Fibroblast of skin of left biceps (primary cell): ENCODE data around the gene SOAT2.
A peak's percentile ranks its signal among the peaks of the same experiment; 100 is the strongest.

Source experiments
- DNase-seq, 2 experiments: peaks; one replicate each; pipeline ENCODE4 v3.0.0-alpha.2; 2013; ENCODE audit warnings: low read depth in 2 of 2

Gene SOAT2, protein sequence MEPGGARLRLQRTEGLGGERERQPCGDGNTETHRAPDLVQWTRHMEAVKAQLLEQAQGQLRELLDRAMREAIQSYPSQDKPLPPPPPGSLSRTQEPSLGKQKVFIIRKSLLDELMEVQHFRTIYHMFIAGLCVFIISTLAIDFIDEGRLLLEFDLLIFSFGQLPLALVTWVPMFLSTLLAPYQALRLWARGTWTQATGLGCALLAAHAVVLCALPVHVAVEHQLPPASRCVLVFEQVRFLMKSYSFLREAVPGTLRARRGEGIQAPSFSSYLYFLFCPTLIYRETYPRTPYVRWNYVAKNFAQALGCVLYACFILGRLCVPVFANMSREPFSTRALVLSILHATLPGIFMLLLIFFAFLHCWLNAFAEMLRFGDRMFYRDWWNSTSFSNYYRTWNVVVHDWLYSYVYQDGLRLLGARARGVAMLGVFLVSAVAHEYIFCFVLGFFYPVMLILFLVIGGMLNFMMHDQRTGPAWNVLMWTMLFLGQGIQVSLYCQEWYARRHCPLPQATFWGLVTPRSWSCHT

DNA sequence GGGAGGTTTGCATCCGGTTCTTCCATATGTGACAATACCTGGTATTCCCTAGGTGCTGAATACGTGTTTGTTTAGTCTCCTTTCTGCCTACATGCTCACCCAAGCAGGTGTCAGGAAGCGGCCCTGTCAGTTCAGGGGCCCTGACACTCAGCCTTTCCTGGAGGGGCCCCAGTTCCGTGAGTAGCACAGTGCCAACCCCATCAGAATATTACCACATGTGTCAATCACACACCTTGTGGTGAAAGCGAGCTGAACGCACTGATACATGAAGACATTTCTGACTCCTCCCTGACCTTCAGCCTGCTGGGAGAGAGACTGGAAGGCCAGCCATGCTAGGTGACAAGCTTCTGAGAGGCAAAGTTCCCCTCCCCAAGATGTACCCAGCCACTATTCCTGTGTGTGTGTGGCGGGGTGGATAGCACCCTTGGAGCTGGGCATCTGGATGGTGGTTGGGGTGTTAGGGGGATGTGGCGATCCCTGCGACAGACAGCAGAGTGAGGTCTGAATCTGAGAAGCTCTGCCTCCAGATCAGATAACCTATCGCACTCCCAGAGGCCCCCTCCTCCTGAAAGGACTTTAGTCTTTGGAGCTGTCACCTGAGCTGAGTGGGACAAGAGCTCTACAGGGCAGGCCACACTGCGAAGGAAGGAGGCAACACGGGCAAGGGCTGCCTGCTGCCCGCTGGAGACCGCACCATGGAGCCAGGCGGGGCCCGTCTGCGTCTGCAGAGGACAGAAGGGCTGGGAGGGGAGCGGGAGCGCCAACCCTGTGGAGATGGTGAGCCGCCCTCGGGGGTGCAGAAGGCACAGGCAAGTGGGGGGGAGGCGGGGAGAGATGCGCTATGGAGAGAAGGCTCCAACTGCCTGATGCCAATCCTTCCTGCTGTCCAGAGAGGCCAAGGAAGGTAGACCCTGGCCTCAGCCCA lies at the start of gene SOAT2:
SOAT2 (plus strand) TSS at position 604 of the 925 bp plus-strand sequence; CDS start at position 696, 92 bp downstream.
- no peak for DNase-seq

DNA sequence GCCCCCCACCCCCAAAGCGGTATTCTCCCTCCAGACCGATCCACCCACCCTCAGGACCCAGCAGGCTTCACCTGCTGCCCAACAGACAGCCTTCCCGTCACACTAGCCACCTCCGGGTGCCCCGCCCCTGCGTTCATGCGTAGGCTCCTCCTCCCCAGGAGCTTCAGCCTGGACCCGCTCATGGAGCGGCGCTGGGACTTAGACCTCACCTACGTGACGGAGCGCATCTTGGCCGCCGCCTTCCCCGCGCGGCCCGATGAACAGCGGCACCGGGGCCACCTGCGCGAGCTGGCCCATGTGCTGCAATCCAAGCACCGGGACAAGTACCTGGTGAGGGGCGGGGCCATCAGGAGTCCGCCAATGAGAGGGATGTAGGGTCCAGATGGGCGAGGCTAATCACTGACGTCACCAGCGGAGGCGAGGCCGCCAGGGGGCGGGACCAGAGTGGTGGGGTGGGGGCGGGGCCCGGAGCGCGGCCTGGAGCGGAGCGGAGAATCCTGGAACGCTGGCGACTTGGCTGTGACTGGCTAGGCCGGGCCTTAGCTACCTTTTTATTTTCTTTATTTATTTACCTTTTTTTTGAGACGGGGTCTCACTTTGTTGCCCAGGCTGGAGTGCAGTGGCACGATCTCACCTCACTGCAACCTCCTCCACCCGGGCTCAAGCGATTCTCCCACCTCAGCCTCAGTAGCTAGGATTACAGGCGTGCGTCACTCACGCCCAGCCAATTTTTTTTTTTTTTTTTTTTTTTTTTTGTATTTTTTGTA lies 49.0 kb upstream of the SOAT2 start:
- peak in 1 of 2 experiments; percentile 66 for DNase-seq

DNA sequence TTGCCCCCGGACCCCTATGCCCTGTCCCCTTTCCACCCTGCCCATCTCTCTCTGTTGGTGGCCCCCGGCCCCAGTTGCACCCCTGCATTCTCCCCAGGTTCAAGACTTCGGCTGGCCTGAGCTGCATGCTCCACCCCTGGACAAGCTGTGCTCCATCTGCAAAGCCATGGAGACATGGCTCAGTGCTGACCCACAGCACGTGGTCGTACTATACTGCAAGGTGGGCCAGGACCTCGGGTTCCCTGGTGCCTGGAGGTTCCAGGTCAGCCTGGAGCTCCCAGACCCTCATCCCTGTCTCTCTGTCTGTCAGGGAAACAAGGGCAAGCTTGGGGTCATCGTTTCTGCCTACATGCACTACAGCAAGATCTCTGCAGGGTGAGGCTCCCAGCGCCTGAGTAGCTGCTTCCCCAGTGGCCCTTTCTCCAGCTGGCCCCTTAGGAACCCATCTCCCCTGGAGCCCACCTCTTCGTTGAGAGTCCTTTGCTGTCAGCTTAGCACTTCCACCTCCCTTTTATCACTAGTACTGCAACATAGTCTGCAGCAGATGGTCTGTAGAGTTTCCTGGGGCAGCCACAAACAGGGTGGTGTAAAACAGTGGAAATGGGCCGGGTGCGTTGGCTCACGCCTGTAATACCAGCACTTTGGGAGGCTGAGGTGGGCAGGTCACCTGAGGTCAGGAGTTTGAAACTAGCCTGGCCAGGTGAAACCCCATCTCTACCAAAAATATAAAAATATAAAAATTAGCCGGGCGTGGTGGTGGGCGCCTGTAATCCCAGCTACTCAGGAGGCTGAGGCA lies 47.6 kb upstream of the SOAT2 start:
- DNase-seq: no peak

DNA sequence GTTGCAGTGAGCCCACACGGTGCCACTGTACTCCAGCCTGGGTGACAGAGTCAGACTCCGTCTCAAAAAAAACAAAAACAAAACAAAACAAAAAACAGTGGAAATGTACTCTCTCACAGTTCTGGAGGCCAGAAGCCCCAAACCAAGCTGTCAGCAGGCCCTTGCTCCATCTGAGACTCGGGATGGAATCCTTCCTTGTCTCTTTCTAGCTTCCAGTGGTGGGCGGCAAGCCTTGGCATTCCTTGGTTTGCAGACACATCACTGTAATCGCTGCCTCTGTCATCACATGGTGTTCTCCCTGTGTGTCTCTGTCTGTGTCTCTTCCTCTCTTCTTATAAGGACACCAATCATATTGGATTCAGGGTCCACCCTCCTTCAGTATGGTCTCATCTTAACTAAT lies 47.0 kb upstream of the SOAT2 start:
- no peak for DNase-seq

DNA sequence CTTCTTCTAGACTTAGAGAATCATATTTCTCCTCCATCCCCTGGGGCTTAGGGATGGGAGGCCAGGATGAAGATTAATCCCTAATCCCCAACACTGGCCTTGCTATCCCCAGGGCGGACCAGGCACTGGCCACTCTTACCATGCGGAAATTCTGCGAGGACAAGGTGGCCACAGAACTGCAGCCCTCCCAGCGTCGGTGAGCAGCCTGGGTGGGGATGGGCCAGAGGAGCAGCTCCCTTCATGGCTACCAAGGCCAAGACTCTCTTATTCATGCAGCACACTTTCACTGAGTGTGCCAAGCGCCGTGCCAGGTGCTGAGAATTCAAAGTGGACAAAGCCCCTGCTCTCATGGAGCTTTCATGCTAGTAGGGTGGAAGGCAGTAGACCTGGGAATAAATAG lies 46.4 kb upstream of the SOAT2 start:
- DNase-seq: no peak

DNA sequence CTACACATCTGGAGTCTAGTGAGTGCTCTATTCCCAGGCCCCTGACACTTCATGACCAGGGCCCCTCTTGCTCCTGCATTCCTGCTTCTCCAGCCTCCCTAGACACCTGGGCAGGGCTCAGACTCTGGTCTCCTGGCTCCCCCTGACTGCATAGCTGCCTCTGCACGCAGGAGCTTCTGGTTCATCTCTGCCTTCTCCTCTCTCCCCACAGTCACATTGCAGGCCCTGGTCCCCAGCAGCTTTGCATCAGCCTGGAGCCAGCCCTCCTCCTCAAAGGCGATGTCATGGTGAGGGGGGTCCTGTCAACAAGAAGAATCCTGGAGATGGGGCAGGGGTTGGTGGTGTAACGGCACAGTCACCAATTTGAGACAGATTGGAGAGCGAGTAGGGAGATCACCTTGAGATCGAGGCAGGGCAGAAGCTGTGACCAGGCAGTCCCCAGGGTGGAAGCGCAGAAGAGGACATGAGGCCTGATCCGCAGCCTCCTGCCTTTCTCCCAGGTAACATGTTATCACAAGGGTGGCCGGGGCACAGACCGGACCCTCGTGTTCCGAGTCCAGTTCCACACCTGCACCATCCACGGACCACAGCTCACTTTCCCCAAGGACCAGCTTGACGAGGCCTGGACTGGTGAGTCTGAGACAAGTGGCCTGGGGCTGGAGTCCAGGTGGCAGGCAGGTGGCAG lies 45.3 kb upstream of the SOAT2 start:
- no peak for DNase-seq

DNA sequence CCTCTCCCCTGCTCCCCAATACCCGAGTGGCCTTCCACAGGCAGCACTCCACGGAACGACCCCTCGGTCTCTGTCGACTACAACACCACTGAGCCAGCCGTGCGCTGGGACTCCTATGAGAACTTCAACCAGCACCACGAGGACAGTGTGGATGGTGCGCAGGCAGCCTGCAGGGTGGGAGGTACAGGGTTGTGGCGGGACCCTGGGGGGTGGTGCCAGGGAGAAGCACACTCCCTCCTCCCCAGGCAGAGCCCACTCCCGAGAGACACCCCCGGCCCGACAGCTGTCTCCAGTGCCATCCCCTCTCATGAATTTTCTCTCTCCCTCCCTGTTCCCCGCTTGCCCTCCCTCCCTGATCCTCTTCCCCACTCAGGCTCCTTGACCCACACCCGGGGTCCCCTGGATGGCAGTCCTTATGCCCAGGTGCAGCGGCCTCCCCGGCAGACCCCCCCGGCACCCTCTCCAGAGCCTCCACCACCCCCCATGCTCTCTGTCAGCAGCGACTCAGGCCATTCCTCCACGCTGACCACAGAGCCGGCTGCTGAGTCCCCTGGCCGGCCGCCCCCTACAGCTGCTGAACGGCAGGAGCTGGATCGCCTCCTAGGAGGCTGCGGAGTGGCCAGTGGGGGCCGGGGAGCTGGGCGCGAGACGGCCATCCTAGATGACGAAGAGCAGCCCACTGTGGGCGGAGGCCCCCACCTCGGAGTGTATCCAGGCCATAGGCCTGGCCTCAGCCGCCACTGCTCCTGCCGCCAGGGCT lies 44.4 kb upstream of the SOAT2 start:
- no peak for DNase-seq

DNA sequence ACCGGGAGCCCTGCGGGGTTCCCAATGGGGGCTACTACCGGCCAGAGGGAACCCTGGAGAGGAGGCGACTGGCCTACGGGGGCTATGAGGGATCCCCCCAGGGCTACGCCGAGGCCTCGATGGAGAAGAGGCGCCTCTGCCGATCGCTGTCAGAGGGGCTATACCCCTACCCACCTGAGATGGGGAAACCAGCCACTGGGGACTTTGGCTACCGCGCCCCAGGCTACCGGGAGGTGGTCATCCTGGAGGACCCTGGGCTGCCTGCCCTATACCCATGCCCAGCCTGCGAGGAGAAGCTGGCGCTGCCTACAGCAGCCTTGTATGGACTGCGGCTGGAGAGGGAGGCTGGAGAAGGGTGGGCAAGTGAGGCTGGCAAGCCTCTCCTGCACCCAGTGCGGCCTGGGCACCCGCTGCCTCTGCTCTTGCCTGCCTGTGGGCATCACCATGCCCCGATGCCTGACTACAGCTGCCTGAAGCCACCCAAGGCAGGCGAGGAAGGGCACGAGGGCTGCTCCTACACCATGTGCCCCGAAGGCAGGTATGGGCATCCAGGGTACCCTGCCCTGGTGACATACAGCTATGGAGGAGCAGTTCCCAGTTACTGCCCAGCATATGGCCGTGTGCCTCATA lies 43.7 kb upstream of the SOAT2 start:
- DNase-seq: no peak

DNA sequence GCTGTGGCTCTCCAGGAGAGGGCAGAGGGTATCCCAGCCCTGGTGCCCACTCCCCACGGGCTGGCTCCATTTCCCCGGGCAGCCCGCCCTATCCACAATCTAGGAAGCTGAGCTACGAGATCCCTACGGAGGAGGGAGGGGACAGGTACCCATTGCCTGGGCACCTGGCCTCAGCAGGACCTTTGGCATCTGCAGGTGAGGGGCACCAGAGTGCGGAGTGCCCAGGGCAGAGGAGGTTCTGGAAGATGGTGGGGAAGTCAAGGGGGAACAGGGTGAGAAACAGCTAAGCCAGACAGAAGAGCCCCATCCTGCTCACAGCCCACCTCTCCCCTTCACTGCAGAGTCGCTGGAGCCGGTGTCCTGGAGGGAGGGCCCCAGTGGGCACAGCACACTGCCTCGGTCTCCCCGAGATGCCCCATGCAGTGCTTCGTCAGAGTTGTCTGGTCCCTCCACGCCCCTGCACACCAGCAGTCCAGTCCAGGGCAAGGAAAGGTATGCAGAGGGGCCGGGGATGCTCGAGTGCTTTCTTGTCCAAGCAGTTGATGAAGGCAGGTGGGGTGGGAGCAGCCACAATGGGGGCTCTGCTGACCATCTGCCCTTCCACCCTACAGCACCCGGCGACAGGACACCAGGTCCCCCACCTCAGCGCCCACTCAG lies 43.1 kb upstream of the SOAT2 start:
- DNase-seq: no peak

DNA sequence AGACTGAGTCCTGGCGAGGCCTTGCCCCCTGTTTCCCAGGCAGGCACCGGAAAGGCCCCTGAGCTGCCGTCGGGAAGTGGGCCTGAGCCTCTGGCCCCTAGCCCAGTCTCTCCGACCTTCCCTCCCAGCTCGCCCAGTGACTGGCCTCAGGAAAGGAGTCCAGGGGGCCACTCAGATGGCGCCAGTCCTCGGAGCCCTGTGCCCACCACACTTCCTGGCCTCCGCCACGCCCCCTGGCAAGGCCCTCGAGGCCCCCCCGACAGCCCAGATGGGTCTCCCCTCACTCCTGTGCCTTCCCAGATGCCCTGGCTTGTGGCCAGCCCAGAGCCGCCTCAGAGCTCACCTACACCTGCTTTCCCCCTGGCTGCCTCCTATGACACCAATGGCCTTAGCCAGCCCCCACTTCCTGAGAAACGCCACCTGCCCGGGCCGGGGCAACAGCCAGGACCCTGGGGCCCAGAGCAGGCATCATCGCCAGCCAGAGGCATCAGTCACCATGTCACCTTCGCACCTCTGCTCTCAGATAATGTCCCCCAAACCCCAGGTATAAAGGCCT lies 42.5 kb upstream of the SOAT2 start:
- no peak for DNase-seq

DNA sequence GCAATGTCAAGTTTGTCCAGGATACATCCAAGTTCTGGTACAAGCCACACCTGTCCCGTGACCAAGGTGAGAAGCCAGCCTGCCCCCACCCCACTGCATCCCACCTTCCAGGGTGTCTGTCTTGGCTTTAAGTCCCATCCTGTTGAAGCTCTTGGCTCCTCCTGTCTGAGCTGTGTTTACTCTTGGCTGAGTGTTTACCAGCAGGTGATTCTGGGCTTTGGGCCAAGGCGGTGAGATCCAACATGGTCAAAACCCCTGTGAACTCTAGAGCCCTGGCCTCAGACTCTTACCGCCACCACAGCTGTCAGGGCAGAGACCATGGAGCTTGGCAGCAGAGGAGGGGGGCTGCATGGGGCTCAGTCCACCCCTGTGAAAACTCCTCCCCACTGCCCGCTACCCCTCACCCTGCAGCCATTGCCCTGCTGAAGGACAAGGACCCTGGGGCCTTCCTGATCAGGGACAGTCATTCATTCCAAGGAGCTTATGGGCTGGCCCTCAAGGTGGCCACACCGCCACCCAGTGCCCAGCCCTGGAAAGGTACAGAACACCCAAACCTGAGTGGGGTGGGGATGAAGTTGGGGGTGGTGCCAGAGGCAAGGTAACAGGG lies 41.8 kb upstream of the SOAT2 start:
- DNase-seq: no peak

DNA sequence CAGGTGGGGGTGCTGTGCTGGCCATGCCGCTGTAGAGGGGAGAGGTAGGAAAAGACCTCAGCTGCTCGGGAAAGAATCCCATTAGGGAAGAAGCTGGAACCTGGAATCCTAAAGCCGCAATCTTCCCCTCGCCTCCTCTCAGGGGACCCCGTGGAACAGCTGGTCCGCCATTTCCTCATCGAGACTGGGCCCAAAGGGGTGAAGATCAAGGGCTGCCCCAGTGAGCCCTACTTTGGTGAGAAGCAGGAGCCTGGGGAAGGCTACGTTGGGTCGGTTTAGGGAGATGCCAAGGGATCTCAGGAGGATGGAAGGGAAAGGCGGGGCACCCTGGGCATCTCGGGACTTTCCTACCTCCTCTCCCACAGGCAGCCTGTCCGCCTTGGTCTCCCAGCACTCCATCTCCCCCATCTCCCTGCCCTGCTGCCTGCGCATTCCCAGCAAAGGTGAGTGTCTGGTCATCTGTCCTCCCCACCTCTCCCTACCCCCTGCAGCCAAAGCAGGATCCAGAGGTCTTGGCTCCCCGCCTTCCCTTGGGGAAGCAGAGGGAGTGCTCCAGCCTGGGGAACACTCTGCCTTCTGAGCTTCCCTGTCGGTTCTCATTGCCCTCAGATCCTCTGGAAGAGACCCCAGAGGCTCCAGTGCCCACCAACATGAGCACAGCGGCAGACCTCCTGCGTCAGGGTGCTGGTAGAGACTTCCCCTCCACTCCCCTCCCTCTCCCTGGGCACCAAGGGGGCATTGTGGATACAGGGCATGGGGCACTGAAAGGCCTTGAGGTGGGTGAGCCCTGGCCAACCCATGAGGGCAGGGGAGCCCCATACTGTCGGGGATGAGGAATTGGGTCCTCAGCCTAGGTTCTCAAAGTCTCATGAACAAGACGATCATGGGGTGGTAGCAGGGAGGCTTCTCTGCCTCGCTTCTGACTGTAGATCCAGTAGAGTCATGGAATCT lies 41.0 kb upstream of the SOAT2 start:
- no peak for DNase-seq

DNA sequence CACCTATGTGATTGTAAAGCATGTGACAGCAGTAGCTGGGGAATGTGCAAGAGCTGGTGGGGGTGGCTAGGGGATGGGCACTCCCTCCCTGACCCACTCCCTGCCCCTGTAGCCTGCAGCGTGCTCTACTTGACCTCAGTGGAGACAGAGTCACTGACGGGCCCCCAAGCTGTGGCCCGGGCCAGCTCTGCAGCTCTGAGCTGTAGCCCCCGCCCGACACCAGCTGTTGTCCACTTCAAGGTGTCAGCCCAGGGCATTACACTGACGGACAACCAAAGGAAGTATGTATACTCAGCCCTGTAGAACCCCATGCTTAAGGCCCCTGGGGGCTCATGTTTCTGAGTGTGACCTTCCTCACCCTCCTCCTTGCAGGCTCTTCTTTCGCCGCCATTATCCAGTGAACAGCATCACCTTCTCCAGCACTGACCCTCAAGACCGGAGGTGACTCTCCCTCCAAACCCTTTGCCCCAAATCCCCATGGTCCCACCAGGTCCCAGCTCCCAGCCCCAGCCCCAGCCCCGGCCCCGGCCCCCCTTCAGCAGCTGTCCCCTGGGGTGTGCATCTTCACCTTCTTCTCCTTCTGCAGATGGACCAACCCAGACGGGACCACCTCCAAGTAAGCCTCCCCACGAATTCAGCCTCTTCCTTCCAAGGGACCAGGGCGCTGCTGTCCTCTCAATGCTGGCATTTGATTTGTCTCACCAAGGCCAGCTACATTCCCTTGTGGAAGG lies 40.1 kb upstream of the SOAT2 start:
- no peak for DNase-seq

DNA sequence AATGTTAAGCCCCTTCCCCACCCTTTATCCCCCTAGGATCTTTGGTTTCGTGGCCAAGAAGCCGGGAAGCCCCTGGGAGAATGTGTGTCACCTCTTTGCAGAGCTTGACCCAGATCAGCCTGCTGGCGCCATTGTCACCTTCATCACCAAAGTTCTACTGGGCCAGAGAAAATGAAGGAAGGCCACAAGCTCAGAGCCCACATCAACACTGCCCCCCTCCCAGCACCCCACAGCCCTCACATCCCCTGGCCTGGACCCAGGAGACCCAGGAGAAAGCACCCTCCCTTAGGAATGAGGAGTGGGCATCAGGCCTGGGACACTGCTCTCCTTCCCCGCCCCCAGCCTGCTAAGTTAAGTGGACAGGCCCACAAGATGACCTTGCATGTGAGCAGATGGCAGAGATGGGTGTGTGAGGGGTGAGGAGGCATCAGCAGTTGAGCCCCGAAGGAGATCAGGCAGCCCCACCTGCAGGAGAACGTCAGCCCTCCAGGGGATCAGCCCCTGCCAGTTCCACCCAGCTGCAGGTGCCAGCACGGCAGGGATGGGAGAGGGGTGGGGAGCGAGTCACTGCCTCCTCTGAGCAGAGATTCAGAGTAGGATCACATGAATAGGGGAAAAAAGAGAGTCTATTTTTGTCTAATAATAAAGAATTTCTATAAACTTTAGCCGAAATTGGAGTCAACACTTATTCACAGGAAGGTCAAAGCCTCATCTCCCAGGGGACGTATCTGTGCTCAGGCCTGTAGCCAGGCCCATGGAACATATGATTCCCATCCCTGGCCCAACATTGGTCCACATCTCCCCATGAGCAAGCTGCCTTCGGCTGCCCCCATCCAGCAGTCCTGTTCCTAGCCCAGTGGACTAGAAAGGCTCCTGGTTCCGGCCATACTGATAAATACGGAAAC lies 39.3 kb upstream of the SOAT2 start:
- DNase-seq: no peak
